Mesothelial cell of epicardium (in vitro differentiated cells): ENCODE data around the gene FBXO46. TPM values are rescaled to one million over a fixed set of nuclear protein-coding genes. Genes with fewer than 3 reads are reported as not detected.
"Not testable (repeated sequence)": the region's sequence is repeated elsewhere in the genome, so short reads cannot be mapped to it uniquely, and the experiment has no call there.

Experiments
- DNase-seq, 2 experiments: peaks; one replicate each; pipeline ENCODE4 v3.0.0; 2021; ENCODE audit warnings: low spot score in 2 of 2; ENCODE audit not compliant: unreplicated experiment in 2 of 2
- H3K27ac Mint-ChIP-seq: 2 replicates; pipeline ENCODE4 v1.8.0; 2021; ENCODE audit warnings: mixed read lengths
- H3K27me3 Mint-ChIP-seq: 2 replicates; pipeline ENCODE4 v1.8.0; 2021; ENCODE audit warnings: low read depth, mixed read lengths
- H3K36me3 Mint-ChIP-seq: 2 replicates; pipeline ENCODE4 v1.8.0; 2021; ENCODE audit warnings: mixed read lengths
- H3K4me1 Mint-ChIP-seq: 2 replicates; pipeline ENCODE4 v1.8.0; 2021; ENCODE audit warnings: mixed read lengths
- H3K4me3 Mint-ChIP-seq: 2 replicates; pipeline ENCODE4 v1.8.0; 2021; ENCODE audit warnings: mild to moderate bottlenecking, moderate library complexity, mixed read lengths
- H3K9me3 Mint-ChIP-seq: 2 replicates; pipeline ENCODE4 v1.8.0; 2021; ENCODE audit warnings: mixed read lengths
- total RNA-seq: library from RNA; stranded (reverse); gene quantifications from 3 replicates; pipeline ENCODE4 v1.2.1, GENCODE V29; 2021
- TF ChIP-seq, protein P1 (sequence below): fragments of 200-600 bp; sonication (generic); IDR thresholded peaks from one replicate; pipeline ENCODE4 v1.5.0; 2021; ENCODE audit warnings: antibody characterized with exemption; ENCODE audit not compliant: unreplicated experiment

FBXO46 gene
- total RNA-seq, 1 donor from 2014 or later: 36.6 TPM

GRCh38 chr19:45729800-45730290 lies 851 bp downstream of the FBXO46 start:
- H3K27ac Mint-ChIP-seq: peak overlapping the region; percentile 76
- no peak for DNase-seq
- no peaks in the 10 kb centered on the region for H3K36me3 Mint-ChIP-seq
- no peaks in the 10 kb centered on the region for H3K27me3 Mint-ChIP-seq
- H3K4me1 Mint-ChIP-seq: peaks cover 14% of the 10 kb centered on the region
- TF ChIP-seq, protein P1, sequence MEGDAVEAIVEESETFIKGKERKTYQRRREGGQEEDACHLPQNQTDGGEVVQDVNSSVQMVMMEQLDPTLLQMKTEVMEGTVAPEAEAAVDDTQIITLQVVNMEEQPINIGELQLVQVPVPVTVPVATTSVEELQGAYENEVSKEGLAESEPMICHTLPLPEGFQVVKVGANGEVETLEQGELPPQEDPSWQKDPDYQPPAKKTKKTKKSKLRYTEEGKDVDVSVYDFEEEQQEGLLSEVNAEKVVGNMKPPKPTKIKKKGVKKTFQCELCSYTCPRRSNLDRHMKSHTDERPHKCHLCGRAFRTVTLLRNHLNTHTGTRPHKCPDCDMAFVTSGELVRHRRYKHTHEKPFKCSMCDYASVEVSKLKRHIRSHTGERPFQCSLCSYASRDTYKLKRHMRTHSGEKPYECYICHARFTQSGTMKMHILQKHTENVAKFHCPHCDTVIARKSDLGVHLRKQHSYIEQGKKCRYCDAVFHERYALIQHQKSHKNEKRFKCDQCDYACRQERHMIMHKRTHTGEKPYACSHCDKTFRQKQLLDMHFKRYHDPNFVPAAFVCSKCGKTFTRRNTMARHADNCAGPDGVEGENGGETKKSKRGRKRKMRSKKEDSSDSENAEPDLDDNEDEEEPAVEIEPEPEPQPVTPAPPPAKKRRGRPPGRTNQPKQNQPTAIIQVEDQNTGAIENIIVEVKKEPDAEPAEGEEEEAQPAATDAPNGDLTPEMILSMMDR: no peak
- no peaks in the 10 kb centered on the region for H3K9me3 Mint-ChIP-seq
- H3K4me3 Mint-ChIP-seq: peak overlapping the region; percentile 89

GRCh38 chr19:45728683-45729082 lies 2.0 kb downstream of the FBXO46 start:
- not testable (repeated sequence) for H3K27ac Mint-ChIP-seq, H3K4me3 Mint-ChIP-seq

DNA sequence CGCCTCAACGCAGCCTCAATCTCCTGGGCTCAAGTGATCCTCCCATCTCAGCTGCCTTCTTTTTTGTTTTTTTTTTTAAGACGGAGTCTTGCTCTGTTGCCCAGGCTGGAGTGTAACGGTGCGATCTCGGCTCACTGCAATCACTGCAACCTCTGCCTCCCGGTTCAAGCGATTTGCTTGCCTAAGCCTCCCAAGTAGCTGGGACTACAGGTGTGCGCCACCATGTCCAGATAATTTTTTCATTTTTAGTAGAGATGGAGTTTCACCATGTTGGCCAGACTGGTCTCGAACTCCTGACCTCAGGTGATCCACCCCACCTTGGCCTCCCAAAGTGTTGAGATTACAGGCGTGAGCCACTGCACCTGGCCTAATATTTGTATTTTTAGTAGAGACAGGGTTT lies 10.6 kb downstream of the FBXO46 start:
- H3K36me3 Mint-ChIP-seq: peaks cover 14% of the 10 kb centered on the region
- not testable (repeated sequence) for H3K4me3 Mint-ChIP-seq, H3K27ac Mint-ChIP-seq

More at GRCh38 chr19:45728683-45729082, 2.0 kb downstream of the FBXO46 start:
- peaks cover 14% of the 10 kb centered on the region for H3K4me1 Mint-ChIP-seq
- DNase-seq, H3K9me3 Mint-ChIP-seq, H3K27me3 Mint-ChIP-seq, H3K36me3 Mint-ChIP-seq: not testable (repeated sequence)

DNA sequence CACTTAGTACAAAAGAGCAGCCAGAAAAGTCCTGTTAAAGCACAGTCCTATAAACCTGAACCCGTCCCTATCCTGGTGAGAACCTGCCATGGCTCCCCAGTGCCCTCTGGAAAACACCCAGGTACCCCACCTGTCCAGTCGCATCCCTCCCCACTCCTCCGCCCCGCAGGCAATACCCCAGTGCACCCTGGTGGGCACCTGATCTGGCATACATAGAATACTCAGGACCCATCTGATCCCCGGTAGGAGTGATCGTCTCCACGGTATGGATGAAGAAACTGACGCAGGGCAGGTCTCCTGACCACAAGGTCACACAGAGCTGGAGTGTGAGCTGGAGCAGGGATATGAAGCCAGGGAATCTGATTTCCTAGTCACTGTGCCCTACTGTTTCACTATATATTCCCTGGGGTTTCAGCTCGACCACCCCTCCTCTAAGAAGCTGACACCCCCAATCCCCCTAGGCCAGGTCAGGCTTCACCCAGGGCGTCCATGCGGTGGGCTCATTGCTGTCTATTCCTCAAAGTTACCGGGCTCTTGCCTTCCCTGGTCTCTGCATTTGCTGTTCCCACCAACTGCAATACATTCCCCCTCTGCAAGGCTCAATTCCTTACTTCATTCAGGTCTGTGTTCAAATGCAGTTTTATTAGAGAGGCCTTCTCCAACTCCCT lies 12.6 kb downstream of the FBXO46 start:
- H3K4me3 Mint-ChIP-seq: peak overlapping the region; percentile 93
- peaks cover 14% of the 10 kb centered on the region for H3K36me3 Mint-ChIP-seq
- TF ChIP-seq, protein P1: no peak

More for the DNA sequence above, 10.6 kb downstream of the FBXO46 start:
- H3K4me1 Mint-ChIP-seq: peaks cover 24% of the 10 kb centered on the region
- not testable (repeated sequence) for H3K9me3 Mint-ChIP-seq, H3K27me3 Mint-ChIP-seq, DNase-seq

DNA sequence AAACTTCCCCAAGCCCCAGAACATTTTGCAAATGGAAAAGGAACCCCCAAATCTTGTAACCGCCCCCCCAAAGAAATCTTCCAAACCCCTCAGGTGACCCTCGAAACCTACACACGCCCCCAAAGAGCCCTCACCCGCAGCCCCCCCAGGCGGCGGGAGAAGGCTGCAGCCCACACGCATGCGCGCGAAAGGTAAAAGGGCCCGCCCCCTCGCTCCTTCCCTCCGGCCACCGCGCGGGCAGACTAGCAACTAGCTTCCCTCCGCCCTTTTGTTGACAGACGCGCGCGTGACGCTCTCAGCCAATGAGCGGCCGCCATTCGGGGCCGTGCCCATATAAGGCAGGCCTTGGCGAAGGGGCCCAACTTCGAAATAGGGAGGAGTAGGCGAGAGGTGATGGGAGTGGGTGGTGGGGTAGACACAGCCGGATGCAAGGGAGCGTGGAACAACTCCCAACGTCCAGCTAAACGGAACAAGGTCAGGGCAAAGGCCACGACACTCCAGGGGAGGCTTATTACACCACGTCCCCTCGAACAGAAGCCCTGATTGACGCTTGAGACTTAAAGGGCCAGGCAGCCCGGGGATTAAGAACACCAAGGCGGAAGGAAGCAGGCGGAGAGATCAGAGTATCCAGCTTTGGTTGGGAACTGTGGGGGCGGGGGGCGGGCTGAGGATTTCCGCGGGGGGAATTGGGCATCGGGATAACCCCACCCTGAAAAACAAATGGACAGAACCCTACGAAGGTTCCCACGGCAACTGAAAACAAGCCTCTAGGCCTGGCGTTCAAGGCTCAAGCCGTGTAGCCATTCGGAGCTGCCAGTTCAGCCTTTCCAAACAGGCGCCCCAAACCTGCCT lies 13.3 kb downstream of the FBXO46 start:
- TF ChIP-seq, protein P1: no peak
- Mint-ChIP-seq H3K27me3 (no peaks in the 10 kb centered on the region), H3K4me1 (peaks cover 24% of the 10 kb centered on the region), H3K9me3 (no peaks in the 10 kb centered on the region), H3K4me3 (peak overlapping the region; percentile 93), H3K27ac (peak overlapping the region; percentile 99), H3K36me3 (peaks cover 14% of the 10 kb centered on the region)
- DNase-seq: peak; percentile 95 to 96

More for the DNA sequence above, 12.6 kb downstream of the FBXO46 start:
- no peak for DNase-seq
- Mint-ChIP-seq H3K4me1 (peaks cover 24% of the 10 kb centered on the region), H3K9me3 (no peaks in the 10 kb centered on the region), H3K27me3 (no peaks in the 10 kb centered on the region), H3K27ac (peak overlapping the region; percentile 99)

- peak in 1 of 2 experiments; percentile 45 for DNase-seq
- no peaks in the 10 kb centered on the region for H3K27me3 Mint-ChIP-seq
- peak overlapping the region; percentile 93 for H3K4me3 Mint-ChIP-seq
- peaks cover 15% of the 10 kb centered on the region for H3K36me3 Mint-ChIP-seq
- TF ChIP-seq, protein P1: no peak
- peak overlapping the region; percentile 99 for H3K27ac Mint-ChIP-seq
- H3K9me3 Mint-ChIP-seq: no peaks in the 10 kb centered on the region
- peaks cover 24% of the 10 kb centered on the region for H3K4me1 Mint-ChIP-seq
Measured at GRCh38 chr19:45716359-45717130, 14.2 kb downstream of the FBXO46 start.
